Activated naive CD4-positive, alpha-beta T cell treated with anti-CD3 and anti-CD28 coated beads, Interleukin-2, amount 50 U/mL, for 24 hours (primary cell): Measurements from ENCODE around the gene LRRN2.

ENCODE experiments used
- H3K27ac Mint-ChIP-seq: one replicate; pipeline ENCODE4 v1.8.0; 2021; ENCODE audit warnings: mild to moderate bottlenecking, mixed read lengths
- H3K27me3 Mint-ChIP-seq: one replicate; pipeline ENCODE4 v1.8.0; 2021; ENCODE audit warnings: mixed read lengths
- H3K36me3 Mint-ChIP-seq: one replicate; pipeline ENCODE4 v1.8.0; 2021; ENCODE audit warnings: mixed read lengths
- H3K4me1 Mint-ChIP-seq: one replicate; pipeline ENCODE4 v1.8.0; 2021; ENCODE audit warnings: mixed read lengths
- H3K4me3 Mint-ChIP-seq: one replicate; pipeline ENCODE4 v1.8.0; 2021; ENCODE audit warnings: mild to moderate bottlenecking, mixed read lengths
- H3K9me3 Mint-ChIP-seq: one replicate; pipeline ENCODE4 v1.8.0; 2021; ENCODE audit warnings: mixed read lengths

LRRN2 gene

GRCh38 chr1:204619721-204620120 lies 65.8 kb downstream of the LRRN2 start:
- Mint-ChIP-seq H3K27ac (no peak overlapping the region), H3K27me3 (no peaks in the 10 kb centered on the region), H3K9me3 (no peaks in the 10 kb centered on the region), H3K4me3 (no peak overlapping the region), H3K4me1 (no peaks in the 10 kb centered on the region), H3K36me3 (no peaks in the 10 kb centered on the region)

DNA sequence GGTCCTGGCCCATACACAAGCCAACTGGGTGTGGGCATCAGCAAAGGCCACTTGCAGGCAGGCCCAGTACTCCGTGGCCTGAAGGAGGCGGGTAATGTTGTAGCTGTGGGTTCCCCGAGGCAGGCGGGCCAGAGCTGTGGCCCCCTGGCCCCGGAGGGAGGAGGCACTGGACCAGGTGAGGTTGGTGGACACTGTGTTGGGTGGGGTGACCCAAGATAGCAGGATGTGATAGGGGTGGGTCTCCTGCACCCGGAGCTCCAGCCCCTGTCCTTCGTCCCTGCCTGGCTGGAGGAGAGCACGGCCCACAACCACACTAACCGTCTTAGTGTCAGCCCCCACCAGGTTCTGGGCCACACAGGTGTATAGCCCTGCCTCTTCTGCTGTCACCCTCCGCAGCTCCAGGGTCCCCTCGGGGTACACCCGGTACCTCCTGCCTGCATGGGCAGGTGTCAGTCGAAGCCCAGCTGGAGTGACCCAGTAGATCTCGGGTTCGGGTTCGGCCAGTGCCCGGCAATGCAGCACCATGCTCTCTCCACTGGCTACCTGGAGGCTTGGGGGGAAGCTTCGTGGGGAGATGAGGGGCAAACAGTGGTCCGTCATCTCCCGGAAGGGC lies 67.3 kb downstream of the LRRN2 start:
- Mint-ChIP-seq H3K27me3 (no peaks in the 10 kb centered on the region), H3K4me3 (no peak overlapping the region), H3K4me1 (no peaks in the 10 kb centered on the region), H3K36me3 (no peaks in the 10 kb centered on the region), H3K27ac (no peak overlapping the region), H3K9me3 (no peaks in the 10 kb centered on the region)

- no peaks in the 10 kb centered on the region for H3K27me3 Mint-ChIP-seq
Observed at GRCh38 chr1:204617256-204618147, 68.0 kb downstream of the LRRN2 start.

GRCh38 chr1:204616641-204617040 lies 68.9 kb downstream of the LRRN2 start:
- no peaks in the 10 kb centered on the region for H3K9me3 Mint-ChIP-seq
- H3K36me3 Mint-ChIP-seq = peaks cover 4% of the 10 kb centered on the region
- no peak overlapping the region for H3K4me3 Mint-ChIP-seq
- H3K4me1 Mint-ChIP-seq = no peaks in the 10 kb centered on the region
- H3K27ac Mint-ChIP-seq = no peak overlapping the region
- H3K27me3 Mint-ChIP-seq = no peaks in the 10 kb centered on the region

More at GRCh38 chr1:204617256-204618147, 68.0 kb downstream of the LRRN2 start:
- peaks cover under 1% of the 10 kb centered on the region for H3K36me3 Mint-ChIP-seq
- H3K9me3 Mint-ChIP-seq = no peaks in the 10 kb centered on the region
- H3K4me3 Mint-ChIP-seq = no peak overlapping the region
- H3K4me1 Mint-ChIP-seq = no peaks in the 10 kb centered on the region
- H3K27ac Mint-ChIP-seq = no peak overlapping the region

DNA sequence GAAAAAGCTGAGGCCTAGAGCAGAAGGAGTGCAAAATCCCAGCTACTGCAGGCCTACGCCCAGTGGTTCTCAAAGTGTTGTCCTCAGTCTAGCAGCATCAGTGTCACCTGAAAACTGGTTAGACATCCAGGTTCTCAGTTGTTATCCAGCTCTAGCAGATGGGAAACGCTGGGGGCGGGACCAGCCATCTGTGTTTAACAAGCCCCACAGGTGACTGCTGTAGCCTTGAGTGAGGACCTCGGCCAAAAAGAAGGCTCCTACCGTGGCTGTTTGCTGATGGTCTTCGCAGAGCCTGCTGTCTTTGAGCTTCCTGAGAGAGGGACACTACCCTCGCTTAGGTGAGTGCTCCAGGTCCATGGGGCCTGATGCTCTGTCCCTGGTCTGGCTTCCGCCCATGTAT lies 69.7 kb downstream of the LRRN2 start:
- no peak overlapping the region for H3K4me3 Mint-ChIP-seq
- no peaks in the 10 kb centered on the region for H3K27me3 Mint-ChIP-seq
- no peaks in the 10 kb centered on the region for H3K4me1 Mint-ChIP-seq
- H3K27ac Mint-ChIP-seq = no peak overlapping the region
- no peaks in the 10 kb centered on the region for H3K9me3 Mint-ChIP-seq
- peaks cover 4% of the 10 kb centered on the region for H3K36me3 Mint-ChIP-seq

- no peaks in the 10 kb centered on the region for H3K4me1 Mint-ChIP-seq
- no peak overlapping the region for H3K4me3 Mint-ChIP-seq
- H3K36me3 Mint-ChIP-seq = peaks cover 6% of the 10 kb centered on the region
- H3K9me3 Mint-ChIP-seq = no peaks in the 10 kb centered on the region
- H3K27ac Mint-ChIP-seq = no peak overlapping the region
- H3K27me3 Mint-ChIP-seq = peaks cover 1% of the 10 kb centered on the region
Observed at GRCh38 chr1:204613636-204614035, 71.9 kb downstream of the LRRN2 start.

DNA sequence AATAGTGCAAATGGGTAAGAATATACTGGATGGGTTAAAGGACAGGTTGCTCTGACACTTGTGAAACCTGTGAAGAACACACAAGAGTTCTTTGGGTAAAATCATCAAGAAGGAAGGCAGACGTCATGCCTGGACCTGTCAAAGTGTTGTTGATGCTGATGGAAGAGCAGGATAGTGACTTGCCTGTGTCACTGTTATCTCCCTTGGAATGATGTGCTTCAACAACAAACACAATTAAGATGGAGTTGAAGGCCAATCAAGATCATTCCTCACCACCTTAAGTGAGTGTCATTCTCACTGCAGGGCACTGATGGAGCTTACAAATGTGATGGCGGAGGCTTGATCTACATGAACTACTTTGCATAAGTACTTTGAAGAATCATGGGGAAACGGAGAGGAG lies 73.2 kb downstream of the LRRN2 start:
- Mint-ChIP-seq H3K36me3 (peaks cover 6% of the 10 kb centered on the region), H3K9me3 (no peaks in the 10 kb centered on the region)

DNA sequence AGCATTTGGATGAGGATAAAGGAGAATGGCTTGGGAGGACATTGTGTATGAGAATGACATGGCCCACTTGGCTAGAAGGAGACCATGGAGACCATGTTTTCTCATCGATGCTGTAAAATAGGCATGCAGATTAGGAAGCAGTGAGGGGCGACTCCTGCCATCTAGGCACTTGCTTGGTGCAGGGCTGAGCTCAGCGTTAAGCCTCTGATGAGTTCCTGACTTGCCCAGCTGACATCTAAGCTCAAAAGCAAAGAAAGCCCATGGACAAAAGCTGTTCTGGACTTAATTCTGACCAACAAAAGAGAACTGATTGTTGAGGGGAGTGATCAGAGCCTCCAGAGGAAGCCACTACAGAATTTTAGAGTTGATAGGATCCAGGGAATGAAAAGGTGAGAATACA lies 74.5 kb downstream of the LRRN2 start:
- no peaks in the 10 kb centered on the region for H3K4me1 Mint-ChIP-seq
- H3K9me3 Mint-ChIP-seq = no peaks in the 10 kb centered on the region

More for the DNA sequence above, 73.2 kb downstream of the LRRN2 start:
- H3K4me1 Mint-ChIP-seq = no peaks in the 10 kb centered on the region
- peaks cover 1% of the 10 kb centered on the region for H3K27me3 Mint-ChIP-seq
- no peak overlapping the region for H3K4me3 Mint-ChIP-seq
- no peak overlapping the region for H3K27ac Mint-ChIP-seq

DNA sequence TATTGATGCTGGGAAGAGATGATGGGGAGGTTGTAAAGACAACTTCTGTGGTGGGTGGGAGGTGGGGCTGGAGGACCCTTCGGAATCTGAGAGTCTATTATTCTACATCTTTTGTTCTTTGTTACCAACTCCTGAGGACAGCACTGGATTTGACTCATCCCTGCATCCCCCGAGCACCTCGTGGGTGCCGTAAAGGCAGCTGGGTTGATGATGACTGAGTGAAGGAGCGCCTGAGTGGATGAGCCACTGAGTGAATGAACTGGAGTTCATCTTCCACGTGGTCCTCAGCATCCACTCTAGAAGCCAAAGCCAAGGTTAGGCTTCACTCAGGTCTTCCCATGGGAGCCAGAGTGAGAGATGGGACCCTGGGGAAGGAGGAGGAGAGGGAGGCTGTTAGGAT lies 77.6 kb downstream of the LRRN2 start:
- Mint-ChIP-seq H3K4me1 (no peaks in the 10 kb centered on the region), H3K27ac (no peak overlapping the region), H3K36me3 (peaks cover 11% of the 10 kb centered on the region), H3K9me3 (no peaks in the 10 kb centered on the region), H3K27me3 (peaks cover 1% of the 10 kb centered on the region), H3K4me3 (no peak overlapping the region)

More for the DNA sequence above, 74.5 kb downstream of the LRRN2 start:
- H3K4me3 Mint-ChIP-seq = no peak overlapping the region
- H3K27me3 Mint-ChIP-seq = peaks cover 1% of the 10 kb centered on the region
- no peak overlapping the region for H3K27ac Mint-ChIP-seq
- peaks cover 6% of the 10 kb centered on the region for H3K36me3 Mint-ChIP-seq

GRCh38 chr1:204605791-204606190 lies 79.7 kb downstream of the LRRN2 start:
- Mint-ChIP-seq H3K4me1 (no peaks in the 10 kb centered on the region), H3K9me3 (no peaks in the 10 kb centered on the region), H3K4me3 (no peak overlapping the region), H3K27ac (no peak overlapping the region), H3K36me3 (peaks cover 7% of the 10 kb centered on the region), H3K27me3 (peaks cover 1% of the 10 kb centered on the region)

DNA sequence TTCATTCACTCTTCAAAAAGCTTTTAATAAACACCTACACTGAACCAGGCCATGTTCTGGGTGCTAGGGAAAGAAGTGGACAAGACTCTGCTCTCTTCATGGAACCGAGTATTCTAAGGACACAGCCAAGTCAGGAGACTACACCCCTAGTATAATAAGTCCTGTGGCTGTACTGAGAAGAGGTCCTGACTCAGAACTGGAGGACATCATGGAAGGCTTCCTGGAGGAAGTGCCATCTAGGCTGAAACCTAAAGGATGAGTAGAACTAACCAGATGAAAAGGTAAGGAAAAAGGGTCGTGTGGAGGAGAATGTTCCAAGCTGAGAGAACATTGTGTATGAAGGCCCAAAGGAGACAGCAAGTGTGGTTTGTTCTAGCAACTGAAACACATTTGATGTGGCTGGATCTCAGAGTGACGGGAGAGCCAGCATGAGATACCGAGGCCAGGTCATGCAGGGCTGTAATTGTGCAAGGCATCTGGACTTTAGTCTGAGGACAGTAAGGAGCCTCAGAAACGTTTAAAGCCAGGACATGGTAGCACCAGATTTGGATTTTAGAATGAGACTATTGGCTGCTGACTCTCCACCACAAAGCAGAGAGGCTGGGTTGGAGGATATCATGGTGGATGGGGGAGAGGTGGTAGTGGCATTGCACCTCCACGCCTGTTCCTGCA lies 82.5 kb downstream of the LRRN2 start:
- Mint-ChIP-seq H3K27me3 (no peaks in the 10 kb centered on the region), H3K9me3 (no peaks in the 10 kb centered on the region), H3K27ac (no peak overlapping the region), H3K4me1 (no peaks in the 10 kb centered on the region), H3K4me3 (no peak overlapping the region), H3K36me3 (peaks cover 7% of the 10 kb centered on the region)

DNA sequence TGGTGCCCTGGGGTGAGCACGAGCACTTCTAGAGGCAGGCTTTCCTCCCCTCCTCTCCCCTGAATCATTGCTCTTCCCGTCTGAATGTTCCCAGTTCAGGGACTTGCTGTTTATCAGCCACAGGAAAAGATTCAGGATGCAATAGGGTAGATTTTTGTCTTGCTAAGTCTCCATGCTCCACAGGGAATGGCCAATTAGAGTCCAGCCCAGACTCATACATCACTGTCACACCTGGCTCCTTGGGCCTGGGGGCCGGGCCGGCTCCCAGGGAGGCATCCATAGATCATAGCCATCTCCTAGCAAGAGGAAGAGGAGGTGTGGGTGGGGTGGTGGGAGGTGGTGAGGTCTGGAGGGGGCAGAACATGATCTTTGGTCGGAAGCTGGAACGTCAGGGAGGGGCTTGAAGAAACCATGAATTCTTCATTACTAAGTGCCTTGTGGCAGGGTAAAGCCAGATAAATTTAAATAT lies 83.4 kb downstream of the LRRN2 start:
- H3K4me3 Mint-ChIP-seq = no peak overlapping the region
- no peak overlapping the region for H3K27ac Mint-ChIP-seq
- H3K27me3 Mint-ChIP-seq = no peaks in the 10 kb centered on the region
- H3K4me1 Mint-ChIP-seq = no peaks in the 10 kb centered on the region
- peaks cover 7% of the 10 kb centered on the region for H3K36me3 Mint-ChIP-seq
- H3K9me3 Mint-ChIP-seq = no peaks in the 10 kb centered on the region

GRCh38 chr1:204600968-204601367 lies 84.6 kb downstream of the LRRN2 start:
- Mint-ChIP-seq H3K36me3 (peaks cover 11% of the 10 kb centered on the region), H3K4me3 (no peak overlapping the region), H3K9me3 (no peaks in the 10 kb centered on the region), H3K4me1 (no peaks in the 10 kb centered on the region), H3K27me3 (no peaks in the 10 kb centered on the region), H3K27ac (no peak overlapping the region)

- H3K9me3 Mint-ChIP-seq = no peaks in the 10 kb centered on the region
Observed at GRCh38 chr1:204600203-204600602, 85.3 kb downstream of the LRRN2 start.

GRCh38 chr1:204599596-204599995 lies 85.9 kb downstream of the LRRN2 start:
- Mint-ChIP-seq H3K4me1 (no peaks in the 10 kb centered on the region), H3K36me3 (peaks cover 12% of the 10 kb centered on the region), H3K27me3 (no peaks in the 10 kb centered on the region), H3K9me3 (no peaks in the 10 kb centered on the region), H3K4me3 (no peak overlapping the region), H3K27ac (no peak overlapping the region)

More at GRCh38 chr1:204600203-204600602, 85.3 kb downstream of the LRRN2 start:
- Mint-ChIP-seq H3K4me1 (no peaks in the 10 kb centered on the region), H3K27me3 (no peaks in the 10 kb centered on the region), H3K27ac (no peak overlapping the region), H3K4me3 (no peak overlapping the region), H3K36me3 (peaks cover 12% of the 10 kb centered on the region)

GRCh38 chr1:204599098-204599497 lies 86.4 kb downstream of the LRRN2 start:
- H3K36me3 Mint-ChIP-seq = peaks cover 10% of the 10 kb centered on the region
- H3K27ac Mint-ChIP-seq = no peak overlapping the region
- no peaks in the 10 kb centered on the region for H3K4me1 Mint-ChIP-seq
- no peaks in the 10 kb centered on the region for H3K27me3 Mint-ChIP-seq
- H3K9me3 Mint-ChIP-seq = no peaks in the 10 kb centered on the region
- no peak overlapping the region for H3K4me3 Mint-ChIP-seq
